ENCODE results near the gene PRDM12. TPM values are rescaled to one million over a fixed set of nuclear protein-coding genes. Genes with fewer than 3 reads are reported as not detected.

Gene PRDM12
- total RNA-seq, 1 experiment from 2014 or later = not detected

DNA sequence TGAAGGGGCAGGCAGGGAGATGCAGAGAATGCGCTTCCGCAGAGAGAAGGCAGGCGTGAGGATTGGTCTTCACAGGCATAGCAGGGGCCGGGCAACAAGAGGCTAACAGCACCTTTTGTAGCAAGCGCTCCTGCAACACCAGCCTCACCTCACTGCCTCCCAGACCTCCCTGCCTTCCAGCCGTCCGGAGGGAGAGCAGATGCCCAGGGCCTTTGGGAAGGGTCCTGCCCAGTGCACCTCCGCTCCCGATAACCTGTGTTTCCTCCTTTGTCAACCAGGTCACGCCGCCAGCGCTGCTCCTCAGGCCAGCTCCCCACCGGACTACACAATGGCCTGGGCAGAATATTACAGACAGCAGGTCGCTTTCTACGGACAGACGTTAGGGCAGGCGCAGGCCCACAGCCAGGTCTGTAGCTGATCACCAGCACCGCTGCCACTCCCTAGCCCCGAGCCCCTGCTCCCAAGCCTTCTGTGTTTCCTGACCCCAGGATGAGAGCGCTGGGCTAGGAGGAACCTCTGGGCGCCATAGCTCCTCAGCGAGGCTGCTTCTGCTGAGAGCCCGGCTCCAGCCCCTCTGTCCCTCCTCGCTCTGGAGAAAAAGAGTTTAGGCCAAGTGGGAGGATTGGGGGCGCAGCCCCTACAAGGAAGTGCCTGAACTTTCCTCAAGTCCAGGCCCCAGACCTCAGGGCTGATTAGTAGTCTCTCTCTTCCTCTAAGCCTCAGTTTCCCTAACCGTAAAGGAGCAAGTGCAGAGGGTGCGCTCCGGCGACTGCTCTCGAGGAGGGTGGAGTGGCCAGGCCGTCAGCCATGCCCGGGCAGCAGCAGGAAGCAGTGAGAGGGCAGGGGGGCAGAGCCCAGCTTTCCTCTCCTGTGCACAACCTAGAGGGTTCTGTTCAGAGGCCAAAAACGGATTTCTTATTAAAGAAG is 28.4 kb upstream of the PRDM12 start:
- DNase-seq (ENCODE audit: low read depth) = no peak

DNA sequence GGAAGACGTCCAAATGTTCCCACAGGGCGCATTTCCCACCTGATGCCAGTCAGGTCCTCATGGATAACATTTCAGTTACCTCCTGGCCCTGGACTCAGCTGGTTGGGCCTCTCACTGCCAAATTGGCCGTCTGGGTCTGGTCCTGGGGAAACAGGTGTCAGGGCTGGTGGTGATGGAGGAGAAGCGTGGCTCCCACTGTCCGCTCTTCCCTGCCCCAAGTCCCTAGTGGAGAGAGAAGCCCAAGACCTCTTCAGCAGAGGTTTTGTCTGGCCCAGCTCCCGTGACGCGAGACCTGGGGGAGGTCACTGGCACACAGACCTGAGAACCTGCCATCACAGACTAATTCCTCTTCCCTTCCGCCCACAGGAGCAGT is 27.8 kb upstream of the PRDM12 start:
- no peak for DNase-seq (ENCODE audit: low read depth)

DNA sequence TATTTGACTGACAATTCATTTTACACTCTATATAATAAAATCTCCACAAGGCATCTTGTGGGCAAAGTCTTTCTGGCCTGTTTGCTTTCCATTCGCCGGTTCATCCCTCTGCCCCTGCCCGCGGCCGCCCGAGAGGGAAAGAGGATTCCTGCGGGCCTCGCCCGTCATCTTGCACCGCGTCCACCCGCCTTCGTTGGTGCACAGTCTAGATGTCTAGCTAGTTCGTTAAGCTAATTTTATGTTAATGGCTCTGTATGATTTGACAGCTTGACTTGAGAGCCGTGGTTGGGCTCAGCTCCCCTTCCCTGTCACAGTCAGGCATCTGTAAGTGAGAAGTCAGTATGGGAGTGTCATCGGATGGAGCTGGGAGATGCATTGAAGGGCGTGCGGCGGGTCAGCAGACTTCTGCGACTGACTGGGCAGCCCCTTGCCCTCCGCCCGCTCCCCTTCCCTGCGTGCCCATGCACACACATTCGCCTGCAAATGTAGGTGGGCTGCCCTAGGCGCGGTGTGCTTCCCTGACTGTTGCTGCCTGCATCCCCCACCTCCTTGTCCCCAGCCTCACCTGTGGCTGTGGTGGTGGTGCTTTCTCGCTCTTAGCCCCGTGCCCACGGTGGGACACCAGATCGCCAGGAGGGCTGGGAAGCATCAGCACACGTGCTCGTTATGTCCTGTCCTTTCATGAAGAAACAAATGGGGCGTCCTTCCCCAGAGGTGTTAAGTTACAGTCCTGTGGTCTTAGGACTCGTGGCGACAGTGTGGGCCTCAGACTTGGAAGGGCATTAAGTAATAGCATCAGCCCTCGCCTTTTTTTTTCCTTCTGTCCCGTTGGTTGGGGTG is 25.9 kb upstream of the PRDM12 start:
- DNase-seq (ENCODE audit: low read depth) = no peak

DNA sequence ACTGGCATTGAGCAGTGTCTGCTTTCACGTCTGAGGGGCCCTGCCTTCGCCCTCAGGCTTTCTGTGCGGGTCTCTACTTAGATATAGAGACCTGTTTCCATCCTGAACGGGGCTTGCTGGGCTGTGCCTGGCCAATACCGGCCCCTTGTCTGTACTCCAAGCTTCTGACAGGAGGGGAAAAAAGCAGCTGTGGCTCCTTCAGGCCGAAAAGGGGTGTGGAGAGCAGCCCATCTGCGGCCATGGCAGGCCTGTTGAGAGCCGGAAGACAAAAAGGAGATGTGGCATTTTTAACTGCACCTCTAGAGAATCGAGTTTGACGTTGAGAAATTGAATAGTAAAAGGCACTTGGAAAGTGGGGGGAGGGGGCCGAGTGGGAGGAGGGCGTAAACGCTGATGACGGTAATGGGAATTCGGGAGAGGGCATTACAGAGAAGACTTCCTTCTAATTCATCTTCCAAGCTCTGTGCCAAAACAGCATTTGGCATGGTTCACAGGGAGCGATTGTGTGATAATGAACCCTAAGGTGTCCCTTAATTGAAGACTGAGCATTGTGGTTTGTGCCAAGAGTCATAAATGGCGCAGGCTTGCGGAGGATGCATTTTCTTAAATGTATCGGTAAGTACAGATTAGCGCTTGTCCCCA is 25.1 kb upstream of the PRDM12 start:
- DNase-seq (ENCODE audit: low read depth) = no peak

DNA sequence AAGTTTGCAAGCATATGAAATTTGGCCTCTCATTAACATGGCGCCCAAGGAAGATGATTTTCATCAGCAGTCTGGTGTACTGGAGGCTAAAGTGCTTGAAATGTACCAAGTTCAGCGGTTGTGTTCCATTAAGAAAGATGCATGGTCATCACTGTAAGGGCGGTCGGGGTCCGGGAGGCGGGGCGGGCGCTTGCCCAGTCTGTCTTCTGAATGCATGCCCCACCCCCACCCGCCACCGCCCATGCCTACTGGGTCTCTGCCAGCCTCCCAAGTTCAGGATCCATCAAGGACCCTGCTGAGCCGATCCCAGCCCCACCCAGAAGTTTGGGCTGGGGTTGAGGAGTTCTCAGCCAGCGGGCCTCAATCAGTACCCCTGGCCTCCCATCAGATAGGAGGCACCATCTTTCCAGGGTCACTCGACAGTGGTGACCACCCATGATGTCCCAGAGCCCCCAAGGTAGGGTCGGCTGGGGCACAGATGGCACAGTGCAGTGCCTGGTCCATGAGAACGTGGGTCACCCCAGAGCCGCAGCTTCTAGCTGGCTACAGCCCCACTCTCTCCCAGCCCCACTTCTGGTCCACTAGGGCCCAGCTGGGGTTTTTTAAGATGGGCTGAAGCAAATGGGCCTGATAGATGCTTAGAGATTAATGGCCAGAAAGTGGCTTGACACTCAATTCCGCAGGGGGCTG is 24.4 kb upstream of the PRDM12 start:
- no peak for DNase-seq (ENCODE audit: low read depth)

DNA sequence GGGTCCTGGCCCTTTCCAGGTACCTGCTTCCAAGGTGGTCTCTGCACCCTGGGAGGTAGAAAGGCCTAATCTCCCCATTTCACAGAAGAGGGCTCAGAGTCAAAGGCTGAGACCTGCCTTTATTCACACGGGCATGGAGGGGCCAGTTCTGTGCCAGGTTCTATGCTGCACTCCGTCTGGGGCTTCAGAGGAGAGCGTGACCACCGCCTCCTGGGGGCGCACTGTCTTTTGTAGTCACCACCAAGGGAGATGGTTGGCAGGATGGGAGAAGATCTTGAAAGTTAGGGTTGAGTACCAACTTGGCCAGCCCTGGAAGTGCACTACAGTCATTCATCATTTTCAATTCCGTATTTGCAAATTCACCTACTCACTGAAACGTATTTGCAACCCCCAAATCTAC is 23.7 kb upstream of the PRDM12 start:
- DNase-seq (ENCODE audit: low read depth) = no peak

DNA sequence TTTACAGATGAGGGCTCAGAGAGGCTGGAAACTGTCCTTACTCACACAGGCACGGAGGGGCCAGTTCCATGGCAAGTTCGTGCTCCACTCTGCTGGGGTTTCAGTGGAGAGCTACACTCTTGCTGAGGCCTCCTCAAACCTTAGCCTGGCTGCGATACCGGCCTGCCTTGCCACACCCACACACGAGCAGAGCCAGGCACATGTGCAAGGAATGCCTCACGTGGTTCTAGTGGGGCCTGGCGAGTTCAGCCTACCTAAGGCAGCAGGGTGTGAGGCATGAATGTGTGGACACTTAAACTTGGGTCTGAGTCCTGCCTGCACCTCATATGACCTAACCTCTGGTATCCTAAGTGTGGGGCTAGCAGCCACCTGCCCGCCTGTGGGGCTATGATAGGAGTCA is 21.5 kb upstream of the PRDM12 start:
- no peak for DNase-seq (ENCODE audit: low read depth)

DNA sequence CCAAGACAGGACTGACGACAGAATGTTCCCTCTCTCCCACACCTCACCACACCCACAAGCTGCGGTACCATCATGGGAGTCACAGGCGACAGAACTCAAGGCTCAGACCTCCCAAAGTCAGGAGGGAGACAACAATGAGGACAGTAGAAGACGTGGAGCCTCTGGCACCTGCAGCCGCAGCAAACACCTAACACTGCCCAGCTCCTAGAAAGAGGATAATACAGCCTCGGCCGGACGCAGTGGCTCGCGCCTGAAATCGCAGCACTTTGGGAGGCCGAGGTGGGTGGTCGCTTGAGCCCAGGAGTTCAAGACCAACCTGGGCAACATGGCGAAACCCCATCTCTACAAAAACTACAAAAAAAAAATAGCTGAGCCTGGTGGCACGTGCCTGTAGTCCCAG is 13.2 kb upstream of the PRDM12 start:
- no peak for DNase-seq (ENCODE audit: low read depth)

DNA sequence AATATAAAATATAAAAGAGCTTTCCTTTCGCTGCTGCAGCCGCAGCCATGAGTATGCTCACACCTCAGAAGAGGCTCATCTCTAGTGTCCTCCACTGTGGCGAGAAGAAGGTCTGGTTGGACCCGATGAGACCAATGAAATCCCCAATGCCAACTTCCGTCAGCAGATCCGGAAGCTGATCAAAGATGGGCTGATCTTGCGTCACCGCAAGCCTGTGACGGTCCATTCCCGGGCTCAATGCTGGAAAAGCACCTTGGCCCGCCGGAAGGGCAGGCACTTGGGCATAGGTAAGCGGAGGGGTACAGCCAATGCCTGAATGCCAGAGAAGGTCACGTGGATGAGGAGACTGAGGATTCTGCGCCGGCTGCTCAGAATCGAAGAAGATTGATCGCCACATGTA is 12.6 kb upstream of the PRDM12 start:
- DNase-seq (ENCODE audit: low read depth) = no peak

DNA sequence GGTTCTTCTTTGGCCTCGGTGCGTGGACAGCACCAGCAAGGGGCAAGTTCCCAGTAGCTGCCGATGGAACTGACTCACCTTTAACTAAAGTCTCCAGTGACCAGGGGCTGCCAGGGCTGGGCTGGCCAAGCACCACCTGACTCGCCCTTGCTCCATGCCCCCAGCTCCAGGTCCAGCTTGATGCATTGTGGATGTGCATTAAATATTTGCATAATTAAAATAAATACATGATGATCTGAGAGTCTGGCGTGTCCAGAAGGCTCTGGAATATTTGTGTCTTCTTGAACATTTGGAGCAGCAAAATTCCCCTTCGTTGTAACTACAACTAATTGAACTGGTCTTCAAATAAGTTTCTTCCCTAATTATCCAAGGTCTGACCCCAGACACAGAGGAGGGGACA is 9.5 kb upstream of the PRDM12 start:
- no peak for DNase-seq (ENCODE audit: low read depth)

DNA sequence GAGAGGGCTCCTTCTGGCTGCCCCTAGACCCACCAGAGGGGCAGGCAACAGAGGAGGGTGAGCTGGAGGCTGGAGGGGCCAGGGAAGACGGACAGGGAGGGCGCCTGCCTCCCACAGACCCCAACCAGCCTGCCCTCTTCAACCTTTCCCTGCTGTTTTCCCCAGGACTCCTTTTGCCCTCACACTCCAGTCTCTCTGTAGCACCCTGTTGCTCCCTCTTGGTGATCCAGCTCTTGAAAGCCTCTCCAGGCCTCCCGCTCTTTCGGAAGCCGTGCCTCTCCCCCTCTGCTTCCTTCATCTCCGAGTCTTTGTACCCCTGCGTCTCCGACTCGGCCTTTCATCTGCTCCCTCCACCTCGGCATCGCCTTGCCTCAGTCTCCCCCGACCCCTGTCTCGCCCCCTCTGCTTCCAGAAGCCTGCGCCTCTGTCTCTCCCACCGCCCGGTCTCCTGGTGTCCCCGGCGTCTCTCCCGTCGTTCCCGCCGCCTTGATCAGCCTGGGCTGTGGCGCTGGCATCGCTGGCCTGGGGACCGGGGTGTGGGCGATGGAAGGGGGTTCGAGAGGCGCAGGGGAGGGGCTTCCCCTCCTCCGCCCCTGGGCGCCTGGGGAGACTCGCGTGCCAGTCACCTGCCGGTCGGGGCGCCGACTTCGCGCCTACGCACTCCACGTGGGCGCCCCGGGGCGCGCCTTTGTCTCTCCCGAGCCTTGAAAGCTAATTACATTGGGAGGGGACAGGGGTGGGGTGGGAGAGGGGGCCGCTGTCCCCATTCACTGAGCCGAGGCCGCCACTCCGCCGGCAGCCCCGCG is 5.3 kb upstream of the PRDM12 start:
- no peak for DNase-seq (ENCODE audit: low read depth)

DNA sequence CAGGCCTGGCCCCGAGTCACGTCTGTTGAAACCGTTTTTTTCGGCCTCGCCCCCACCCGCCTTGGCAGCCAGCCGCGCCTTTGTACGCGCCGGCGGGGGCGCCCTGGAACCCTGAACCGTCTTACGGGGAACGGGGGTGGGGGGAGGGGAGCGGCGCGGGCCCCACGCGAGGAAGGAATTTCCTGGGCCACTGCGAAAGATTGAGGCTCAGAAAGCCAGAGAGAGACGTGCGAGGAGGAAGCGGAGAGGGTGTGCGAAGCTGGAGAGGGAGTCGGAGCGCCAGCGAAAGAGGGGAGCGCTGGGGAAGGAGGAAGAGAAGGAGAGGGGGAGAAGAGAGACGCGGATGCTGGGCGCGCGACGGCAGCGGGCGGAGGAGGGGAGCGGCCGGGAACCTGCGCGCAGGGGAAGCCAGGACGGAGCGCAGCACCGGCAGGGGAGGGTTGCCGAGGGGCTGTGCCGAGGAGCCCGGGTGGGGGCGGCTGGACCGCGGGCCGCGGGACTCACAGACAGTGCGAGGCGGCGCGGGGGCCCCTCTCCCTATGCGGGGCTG is 4.6 kb upstream of the PRDM12 start:
- DNase-seq (ENCODE audit: low read depth) = no peak

DNA sequence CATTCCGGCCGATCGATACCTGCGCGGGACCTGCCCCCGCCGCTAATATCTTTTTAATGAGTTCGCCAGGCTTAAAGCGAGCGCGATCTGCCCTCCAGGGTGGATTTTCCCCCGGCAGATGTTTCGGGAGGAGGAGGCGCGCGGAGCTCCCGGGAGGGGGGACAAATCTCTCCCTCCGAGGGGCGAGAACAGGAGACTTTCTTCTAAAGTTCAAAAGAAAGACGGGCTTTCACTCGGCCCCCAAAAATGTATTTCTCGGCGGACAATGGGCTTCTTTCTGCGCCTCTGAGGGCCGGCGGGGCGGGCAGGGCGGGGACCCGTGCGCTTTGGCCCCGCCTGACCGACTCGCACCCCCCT is 4.1 kb upstream of the PRDM12 start:
- no peak for DNase-seq (ENCODE audit: low read depth)

DNA sequence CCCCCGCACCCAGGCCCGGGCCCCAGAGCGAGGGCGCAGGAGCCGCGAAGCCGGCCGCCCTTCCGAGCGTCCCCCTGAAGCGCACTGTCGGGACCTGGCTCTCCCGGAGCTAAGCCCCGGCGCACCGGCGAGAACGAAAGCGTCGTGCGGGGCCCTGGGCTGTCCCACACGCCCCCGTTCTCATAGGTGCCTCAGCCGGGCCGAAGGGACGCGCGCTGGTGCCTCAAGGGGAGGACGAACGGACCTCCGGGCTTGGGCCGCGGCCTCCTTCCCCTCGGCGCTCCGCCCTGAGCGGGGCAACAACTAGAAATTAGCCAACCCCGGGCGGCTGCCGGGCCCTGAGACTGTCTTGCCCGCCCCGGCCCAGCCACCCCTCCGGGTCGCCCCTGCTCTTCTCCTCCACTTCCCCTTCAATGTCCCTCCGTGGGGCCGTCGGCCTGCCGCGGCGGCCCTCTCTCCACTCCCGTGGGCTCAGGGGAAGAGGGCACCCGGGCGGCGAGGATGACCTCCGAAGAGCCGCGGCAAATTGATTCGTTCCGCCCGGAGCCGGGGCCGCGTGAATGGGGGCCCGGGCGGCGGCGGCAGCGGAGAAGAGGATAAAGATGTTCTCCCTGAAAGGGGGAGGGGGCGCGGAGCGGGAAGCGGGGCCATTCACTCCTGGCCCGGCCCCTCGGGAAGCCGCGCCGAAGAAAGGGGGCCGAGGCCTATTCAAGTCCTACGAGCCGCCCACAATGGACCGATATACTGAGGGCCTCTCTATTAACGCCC is 3.5 kb upstream of the PRDM12 start:
- no peak for DNase-seq (ENCODE audit: low read depth)

DNA sequence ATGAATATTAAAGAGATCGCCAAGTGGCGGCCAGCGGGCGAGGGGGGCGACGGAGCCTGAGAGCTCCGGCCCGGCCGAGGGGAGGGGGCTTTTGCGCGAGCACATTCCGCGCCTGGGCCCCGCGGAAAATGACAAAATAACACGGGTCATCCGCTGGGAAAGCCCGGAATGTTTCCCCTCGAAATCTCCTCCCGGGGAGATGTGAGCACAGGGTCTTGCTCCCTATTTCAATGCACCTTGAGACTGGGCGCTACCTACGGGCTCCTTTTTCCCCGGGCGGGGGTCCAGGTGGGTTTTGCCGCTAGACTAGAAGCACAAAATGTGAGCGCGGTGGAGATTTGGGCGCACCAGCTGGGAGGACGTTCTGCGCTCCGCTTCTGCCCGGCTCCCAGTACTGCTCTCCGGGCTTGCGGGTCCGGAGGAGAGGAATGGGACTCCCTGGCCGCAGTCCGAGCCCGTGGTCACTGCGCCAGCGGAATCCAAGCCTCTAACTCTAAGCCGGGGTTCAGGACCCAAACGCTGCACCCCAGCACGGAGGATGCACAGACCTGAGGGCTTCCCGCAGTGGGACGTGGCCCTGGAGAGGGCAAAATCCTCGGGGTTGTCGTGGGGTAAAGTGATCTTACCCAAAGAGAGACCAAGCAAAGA is 2.8 kb upstream of the PRDM12 start:
- no peak for DNase-seq (ENCODE audit: low read depth)

DNA sequence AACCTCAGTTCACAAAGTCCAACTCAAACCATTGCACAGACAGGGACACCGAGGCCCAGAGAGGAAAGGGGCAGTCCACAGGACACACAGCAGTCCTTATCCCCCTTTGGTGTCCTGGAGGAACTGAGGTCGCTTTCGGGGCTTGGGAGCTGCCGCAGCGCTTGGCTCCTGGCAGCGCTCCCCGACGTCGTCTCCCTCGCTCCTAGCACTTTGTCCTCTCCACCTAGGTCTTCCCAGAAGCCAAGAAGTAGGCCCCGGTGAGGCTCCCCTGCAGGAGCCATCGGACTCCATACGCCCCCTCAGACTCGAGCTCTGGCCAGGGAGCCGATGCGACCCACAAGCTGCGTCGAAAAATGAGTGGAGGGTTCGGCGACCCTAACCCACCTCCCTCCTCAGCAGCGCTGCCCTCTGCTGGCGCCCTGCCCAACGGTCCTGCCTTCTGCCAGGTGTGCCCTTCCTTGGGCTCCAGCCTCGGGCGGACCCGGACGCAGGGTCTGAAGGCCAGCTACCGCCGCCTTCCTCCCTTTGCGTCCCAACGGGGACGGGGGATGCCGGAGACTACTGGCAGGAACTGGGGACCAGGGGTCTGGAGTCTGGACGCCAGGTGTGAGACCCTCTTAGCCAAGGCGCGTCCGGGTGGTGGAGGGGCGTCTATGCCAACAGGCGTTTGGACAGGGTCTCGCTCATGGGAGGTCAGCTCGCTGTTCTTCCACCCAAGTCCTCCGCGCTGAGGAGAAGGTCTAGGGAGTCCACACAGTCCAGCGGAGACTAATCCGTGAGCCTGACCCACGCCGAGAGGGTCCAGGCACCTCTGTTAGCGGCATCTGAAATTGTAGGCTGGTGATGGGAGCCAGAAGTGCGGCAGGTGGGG is 2.1 kb upstream of the PRDM12 start:
- DNase-seq (ENCODE audit: low read depth) = no peak

DNA sequence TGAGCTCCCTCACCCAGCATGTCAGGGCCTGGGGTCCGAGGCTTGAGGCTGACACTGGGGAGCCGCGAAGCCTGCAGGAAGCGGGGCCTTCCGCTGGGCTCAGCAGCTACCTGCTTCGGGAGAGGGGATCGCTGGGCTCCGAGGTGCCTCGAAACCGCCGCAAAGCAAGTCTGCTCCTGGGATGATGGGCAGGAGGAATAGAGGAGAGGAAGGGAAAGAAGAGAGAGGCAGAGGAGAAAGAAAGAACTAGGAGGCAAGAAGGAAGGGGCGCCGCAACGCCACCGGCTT is 1.5 kb upstream of the PRDM12 start:
- no peak for DNase-seq (ENCODE audit: low read depth)

DNA sequence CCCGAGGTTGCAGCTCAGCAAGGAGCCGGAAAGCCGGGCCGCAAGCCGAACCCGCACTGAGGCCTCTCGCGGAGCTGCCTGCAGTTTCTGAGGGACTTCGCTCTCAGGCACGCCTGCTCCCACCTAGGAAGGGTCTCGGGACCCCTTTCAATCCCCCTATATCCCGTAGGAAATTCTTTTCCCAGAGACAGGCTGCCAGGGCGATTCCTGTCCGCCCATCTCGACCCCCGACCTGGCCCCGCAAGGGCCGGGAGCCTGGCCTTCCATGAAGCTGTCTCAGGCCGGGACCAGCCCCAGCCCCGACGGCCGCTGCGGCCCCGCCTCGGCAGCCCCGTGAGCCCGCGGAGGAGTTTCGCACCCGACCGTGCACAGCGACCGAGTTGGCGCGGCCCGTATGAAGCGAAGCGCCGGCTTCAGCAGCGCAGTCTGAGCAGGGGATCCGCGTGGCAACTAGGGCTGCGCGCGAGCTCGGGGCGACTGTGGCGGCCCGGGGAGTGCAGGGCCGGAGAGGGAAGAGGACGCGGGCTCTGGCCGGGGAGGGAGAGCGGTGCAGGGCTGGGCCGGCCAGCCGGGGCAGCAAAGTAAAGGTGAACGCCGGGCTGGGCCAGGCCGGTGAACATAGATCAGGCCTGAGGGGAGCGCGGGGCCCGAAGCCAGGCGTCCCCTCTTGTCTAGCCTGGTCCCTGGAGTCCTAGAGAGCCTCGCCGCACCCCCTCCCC is 977 bp upstream of the PRDM12 start:
- no peak for DNase-seq (ENCODE audit: low read depth)

All from RPMI7951 (cell line).